ENCODE measurements around the gene ACTA1. TPM values are rescaled to one million over a fixed set of nuclear protein-coding genes. Genes with fewer than 3 reads are reported as not detected.

ACTA1 gene
- total RNA-seq, 1 experiment from 2014 or later = not detected

- in situ Hi-C loops (cut with HindIII; ENCODE audit: low pct_unique_long_range_greater_than_20kb, low sequenced_read_pairs) = no loop called here
- H3K27me3 ChIP-seq (ENCODE audit: control insufficient read depth, insufficient read depth, low read length) = no peaks in the 10 kb centered on the region
- ChIA-PET CTCF (no interaction called here), POLR2A (no interaction called here)
- no peaks in the 10 kb centered on the region for H3K36me3 ChIP-seq (ENCODE audit: control insufficient read depth, insufficient read depth, low read length)
- H3K9me3 ChIP-seq (ENCODE audit: control insufficient read depth, insufficient read depth, low read depth, low read length) = no peaks in the 10 kb centered on the region
- intact Hi-C loops (cut with micrococcal nuclease; ENCODE audit: unreplicated experiment) = no loop called here
- DNase-seq (ENCODE audit: low read depth, low spot score) (no peak), ATAC-seq (no peak)
- no peak overlapping the region for H3K4me3 ChIP-seq (ENCODE audit: low read depth in 2 of 2, low read length in 2 of 2)
- H3K27ac ChIP-seq (ENCODE audit: low read length) = no peak overlapping the region
- no TSS peak for BruUV-seq (replicated peaks)
- no peaks in the 10 kb centered on the region; the same call in 1 of the 2 replicates for H3K4me1 ChIP-seq (ENCODE audit: control insufficient read depth, insufficient read depth, low read length)
- TF ChIP-seq TCF7L2 (IDR thresholded peaks at IDR 0.05; ENCODE audit: low read depth, low read length) (no peak), POLR2AphosphoS5 (IDR thresholded peaks at IDR 0.05; ENCODE audit: low read depth, low read length) (no peak), CTCF (IDR thresholded peaks at IDR 0.05) (no peak), SIN3A (IDR thresholded peaks at IDR 0.05; ENCODE audit: borderline replicate concordance, insufficient read depth, low read depth, low read length) (no peak)
- TF ChIP-seq, protein P1, sequence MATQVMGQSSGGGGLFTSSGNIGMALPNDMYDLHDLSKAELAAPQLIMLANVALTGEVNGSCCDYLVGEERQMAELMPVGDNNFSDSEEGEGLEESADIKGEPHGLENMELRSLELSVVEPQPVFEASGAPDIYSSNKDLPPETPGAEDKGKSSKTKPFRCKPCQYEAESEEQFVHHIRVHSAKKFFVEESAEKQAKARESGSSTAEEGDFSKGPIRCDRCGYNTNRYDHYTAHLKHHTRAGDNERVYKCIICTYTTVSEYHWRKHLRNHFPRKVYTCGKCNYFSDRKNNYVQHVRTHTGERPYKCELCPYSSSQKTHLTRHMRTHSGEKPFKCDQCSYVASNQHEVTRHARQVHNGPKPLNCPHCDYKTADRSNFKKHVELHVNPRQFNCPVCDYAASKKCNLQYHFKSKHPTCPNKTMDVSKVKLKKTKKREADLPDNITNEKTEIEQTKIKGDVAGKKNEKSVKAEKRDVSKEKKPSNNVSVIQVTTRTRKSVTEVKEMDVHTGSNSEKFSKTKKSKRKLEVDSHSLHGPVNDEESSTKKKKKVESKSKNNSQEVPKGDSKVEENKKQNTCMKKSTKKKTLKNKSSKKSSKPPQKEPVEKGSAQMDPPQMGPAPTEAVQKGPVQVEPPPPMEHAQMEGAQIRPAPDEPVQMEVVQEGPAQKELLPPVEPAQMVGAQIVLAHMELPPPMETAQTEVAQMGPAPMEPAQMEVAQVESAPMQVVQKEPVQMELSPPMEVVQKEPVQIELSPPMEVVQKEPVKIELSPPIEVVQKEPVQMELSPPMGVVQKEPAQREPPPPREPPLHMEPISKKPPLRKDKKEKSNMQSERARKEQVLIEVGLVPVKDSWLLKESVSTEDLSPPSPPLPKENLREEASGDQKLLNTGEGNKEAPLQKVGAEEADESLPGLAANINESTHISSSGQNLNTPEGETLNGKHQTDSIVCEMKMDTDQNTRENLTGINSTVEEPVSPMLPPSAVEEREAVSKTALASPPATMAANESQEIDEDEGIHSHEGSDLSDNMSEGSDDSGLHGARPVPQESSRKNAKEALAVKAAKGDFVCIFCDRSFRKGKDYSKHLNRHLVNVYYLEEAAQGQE (IDR thresholded peaks at IDR 0.05; ENCODE audit: insufficient read depth in 1 of 2, low read depth in 2 of 2, low read length in 1 of 2) = no peak
These were observed 43.8 kb downstream of the ACTA1 start for GRCh38 chr1:229390130-229390529.

- no peaks in the 10 kb centered on the region for H3K9me3 ChIP-seq (ENCODE audit: control insufficient read depth, insufficient read depth, low read depth, low read length)
- TF ChIP-seq TCF7L2 (IDR thresholded peaks at IDR 0.05; ENCODE audit: low read depth, low read length) = no peak
- TF ChIP-seq, protein P1 (IDR thresholded peaks at IDR 0.05; ENCODE audit: insufficient read depth in 1 of 2, low read depth in 2 of 2, low read length in 1 of 2) = no peak
- TF ChIP-seq POLR2AphosphoS5 (IDR thresholded peaks at IDR 0.05; ENCODE audit: low read depth, low read length) = no peak
- TF ChIP-seq SIN3A (IDR thresholded peaks at IDR 0.05; ENCODE audit: borderline replicate concordance, insufficient read depth, low read depth, low read length) = no peak
- no peak for TF ChIP-seq CTCF (IDR thresholded peaks at IDR 0.05)
- DNase-seq (ENCODE audit: low read depth, low spot score) = peak; percentile 18
- no peaks in the 10 kb centered on the region for H3K27me3 ChIP-seq (ENCODE audit: control insufficient read depth, insufficient read depth, low read length)
- CTCF ChIA-PET = no interaction called here
- H3K4me3 ChIP-seq (ENCODE audit: low read depth in 2 of 2, low read length in 2 of 2) = no peak overlapping the region
- no TSS peak for BruUV-seq (replicated peaks)
- POLR2A ChIA-PET = interaction anchor here (0.9 kb wide), 1 partner anchor 17 kb away, joined by 3 read pairs; no protein-coding TSS in a partner anchor
- intact Hi-C loops (cut with micrococcal nuclease; ENCODE audit: unreplicated experiment) = no loop called here
- no peak for ATAC-seq
- H3K4me1 ChIP-seq (ENCODE audit: control insufficient read depth, insufficient read depth, low read length) = peaks cover 5% of the 10 kb centered on the region; the same call in 1 of the 2 replicates
- in situ Hi-C loops (cut with HindIII; ENCODE audit: low pct_unique_long_range_greater_than_20kb, low sequenced_read_pairs) = no loop called here
- H3K27ac ChIP-seq (ENCODE audit: low read length) = no peak overlapping the region
- no peaks in the 10 kb centered on the region for H3K36me3 ChIP-seq (ENCODE audit: control insufficient read depth, insufficient read depth, low read length)
These were observed 44.9 kb downstream of the ACTA1 start for GRCh38 chr1:229388897-229389580.
